Activated T-cell treated with anti-CD3 and anti-CD28 coated beads, Interleukin-2, amount 50 U/mL, for 4 hours (primary cell): ENCODE measurements around the gene GRIK2. TPM values are rescaled to one million over a fixed set of nuclear protein-coding genes. Genes with fewer than 3 reads are reported as not detected.

ENCODE experiments used
- ATAC-seq, 2 donors: fragments of 200-7000 bp; cut with Tn5 transposase; one replicate each; pipeline ENCODE4 v1.10.0; 2021
- DNase-seq: peaks from one replicate; pipeline ENCODE4 v3.0.0-alpha.2; 2020
- H3K27me3 Mint-ChIP-seq: one replicate; pipeline ENCODE4 v1.8.0; 2021; ENCODE audit warnings: low read depth, mixed read lengths
- H3K36me3 Mint-ChIP-seq: one replicate; pipeline ENCODE4 v1.8.0; 2022; ENCODE audit warnings: mixed read lengths; ENCODE audit not compliant: insufficient read depth
- H3K4me1 Mint-ChIP-seq: one replicate; pipeline ENCODE4 v1.8.0; 2021; ENCODE audit warnings: low read depth, mixed read lengths
- H3K4me3 Mint-ChIP-seq: one replicate; pipeline ENCODE4 v1.8.0; 2021; ENCODE audit warnings: mild to moderate bottlenecking, moderate library complexity, mixed read lengths
- H3K9me3 Mint-ChIP-seq: one replicate; pipeline ENCODE4 v1.8.0; 2021; ENCODE audit warnings: mixed read lengths
- total RNA-seq, 3 donors: library from RNA; stranded (reverse); gene quantifications; one replicate each; pipeline ENCODE4 v1.2.1, GENCODE V29; 2021

The GRIK2 gene
- total RNA-seq, 3 donors from 2014 or later = not detected

DNA sequence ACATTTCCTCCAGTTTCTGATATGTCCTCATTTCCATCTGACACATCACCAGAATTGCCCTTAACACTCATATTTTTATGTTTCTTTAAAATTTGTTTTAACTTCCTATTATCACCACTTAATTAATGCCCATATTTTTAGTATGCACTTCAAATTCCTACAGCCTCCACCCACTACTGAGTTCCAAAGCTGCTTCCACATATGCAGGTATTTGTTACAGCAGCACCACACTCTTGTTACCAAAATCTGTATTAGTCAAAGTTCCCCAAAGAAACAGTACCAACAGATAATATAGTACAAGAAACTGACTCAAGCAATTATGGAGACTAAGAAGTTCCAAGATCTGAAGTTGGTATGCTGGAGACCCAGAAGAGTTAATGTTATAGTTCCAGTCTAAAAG is 340.4 kb downstream of the GRIK2 start:
- Mint-ChIP-seq H3K36me3 (no peaks in the 10 kb centered on the region), H3K4me1 (no peaks in the 10 kb centered on the region), H3K9me3 (peaks cover 14% of the 10 kb centered on the region), H3K27me3 (no peaks in the 10 kb centered on the region), H3K4me3 (no peak overlapping the region)
- no peak for DNase-seq
- ATAC-seq = no peak

GRCh38 chr6:101738481-101738880 is 345.0 kb downstream of the GRIK2 start:
- no peak overlapping the region for H3K4me3 Mint-ChIP-seq

GRCh38 chr6:101740631-101741030 is 347.1 kb downstream of the GRIK2 start:
- DNase-seq = no peak
- Mint-ChIP-seq H3K27me3 (no peaks in the 10 kb centered on the region), H3K4me1 (no peaks in the 10 kb centered on the region), H3K4me3 (no peak overlapping the region), H3K36me3 (no peaks in the 10 kb centered on the region), H3K9me3 (peaks cover 11% of the 10 kb centered on the region)
- no peak for ATAC-seq

More at GRCh38 chr6:101738481-101738880, 345.0 kb downstream of the GRIK2 start:
- H3K9me3 Mint-ChIP-seq = peaks cover 11% of the 10 kb centered on the region
- no peak for DNase-seq
- no peaks in the 10 kb centered on the region for H3K27me3 Mint-ChIP-seq
- H3K36me3 Mint-ChIP-seq = no peaks in the 10 kb centered on the region
- no peak for ATAC-seq
- no peaks in the 10 kb centered on the region for H3K4me1 Mint-ChIP-seq

- DNase-seq = no peak
- no peaks in the 10 kb centered on the region for H3K36me3 Mint-ChIP-seq
- no peak for ATAC-seq
- H3K9me3 Mint-ChIP-seq = peaks cover 10% of the 10 kb centered on the region
- no peaks in the 10 kb centered on the region for H3K27me3 Mint-ChIP-seq
- no peak overlapping the region for H3K4me3 Mint-ChIP-seq
- no peaks in the 10 kb centered on the region for H3K4me1 Mint-ChIP-seq
Observed at GRCh38 chr6:101741474-101742171, 348.1 kb downstream of the GRIK2 start.

- DNase-seq (no peak), ATAC-seq (no peak)
- H3K4me1 Mint-ChIP-seq = no peaks in the 10 kb centered on the region
- no peaks in the 10 kb centered on the region for H3K9me3 Mint-ChIP-seq
- no peaks in the 10 kb centered on the region for H3K27me3 Mint-ChIP-seq
- no peak overlapping the region for H3K4me3 Mint-ChIP-seq
- no peaks in the 10 kb centered on the region for H3K36me3 Mint-ChIP-seq
Observed at GRCh38 chr6:101747160-101747559, 353.7 kb downstream of the GRIK2 start.

GRCh38 chr6:101747716-101748115 is 354.2 kb downstream of the GRIK2 start:
- no peak for DNase-seq
- ATAC-seq = no peak
- Mint-ChIP-seq H3K27me3 (no peaks in the 10 kb centered on the region), H3K36me3 (no peaks in the 10 kb centered on the region), H3K4me1 (no peaks in the 10 kb centered on the region), H3K9me3 (no peaks in the 10 kb centered on the region), H3K4me3 (no peak overlapping the region)

GRCh38 chr6:101755931-101756330 is 362.4 kb downstream of the GRIK2 start:
- no peak for ATAC-seq
- H3K36me3 Mint-ChIP-seq = no peaks in the 10 kb centered on the region
- H3K27me3 Mint-ChIP-seq = no peaks in the 10 kb centered on the region
- DNase-seq = no peak
- no peak overlapping the region for H3K4me3 Mint-ChIP-seq
- H3K4me1 Mint-ChIP-seq = no peaks in the 10 kb centered on the region
- H3K9me3 Mint-ChIP-seq = no peaks in the 10 kb centered on the region

GRCh38 chr6:101758368-101758767 is 364.9 kb downstream of the GRIK2 start:
- Mint-ChIP-seq H3K9me3 (no peaks in the 10 kb centered on the region), H3K4me1 (no peaks in the 10 kb centered on the region), H3K27me3 (no peaks in the 10 kb centered on the region), H3K4me3 (no peak overlapping the region), H3K36me3 (no peaks in the 10 kb centered on the region)
- no peak for DNase-seq
- no peak for ATAC-seq

DNA sequence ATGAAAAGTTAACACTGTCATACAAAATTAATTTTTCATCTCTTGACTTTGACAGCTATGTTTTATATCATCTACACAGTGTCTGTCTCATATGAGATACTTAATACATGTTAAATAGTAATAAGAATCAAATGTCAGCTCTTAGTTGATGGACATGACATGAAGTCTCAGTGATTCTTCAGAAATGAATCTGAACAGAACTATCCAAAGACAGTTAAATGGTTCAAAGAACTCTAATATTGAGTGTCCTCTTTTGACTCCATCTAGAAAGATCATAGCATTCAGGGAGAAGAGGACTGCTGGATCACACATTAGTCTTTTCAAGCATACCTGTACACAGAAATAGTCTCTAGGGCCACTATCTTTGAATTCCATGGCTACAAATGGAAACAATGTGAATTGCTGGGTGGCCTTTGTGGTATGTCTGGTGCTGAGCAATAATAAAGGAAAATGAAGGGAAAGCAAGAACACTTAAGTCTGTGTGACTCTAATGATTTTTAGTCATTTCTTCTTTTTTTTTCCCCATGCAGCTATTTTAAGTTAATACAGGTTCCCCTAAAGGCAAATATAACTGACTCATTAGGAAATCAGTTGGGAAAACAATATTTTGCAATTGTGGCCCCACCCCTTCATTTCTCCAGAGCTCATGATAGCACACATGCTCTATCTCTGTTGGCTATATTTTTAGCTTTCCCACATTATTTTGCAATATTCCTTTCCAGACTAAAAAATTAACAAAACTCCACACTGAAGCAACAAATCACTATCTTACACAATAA is 367.5 kb downstream of the GRIK2 start:
- ATAC-seq = no peak

DNA sequence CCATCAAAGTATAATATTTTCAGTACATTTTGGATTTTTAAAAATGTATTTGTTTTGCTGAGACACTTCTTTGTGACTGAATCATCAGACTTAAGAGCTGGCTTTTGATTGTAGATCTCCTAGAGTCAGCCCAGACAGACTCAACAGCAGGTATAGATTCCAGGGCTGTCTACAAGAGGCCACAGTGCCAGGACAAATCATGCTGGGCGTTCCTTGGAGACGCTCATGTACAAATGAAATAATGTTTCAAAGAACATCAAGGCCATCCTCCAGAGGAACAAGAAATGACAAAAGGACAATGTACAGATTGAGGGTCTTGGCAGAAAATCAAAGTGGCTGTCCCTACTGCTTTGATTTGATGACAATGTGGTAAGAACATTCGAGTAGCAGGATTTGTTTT is 369.3 kb downstream of the GRIK2 start:
- no peak for ATAC-seq
- Mint-ChIP-seq H3K4me3 (no peak overlapping the region), H3K9me3 (no peaks in the 10 kb centered on the region), H3K36me3 (no peaks in the 10 kb centered on the region), H3K27me3 (no peaks in the 10 kb centered on the region), H3K4me1 (no peaks in the 10 kb centered on the region)
- DNase-seq = no peak

More for the DNA sequence above, 367.5 kb downstream of the GRIK2 start:
- DNase-seq = no peak
- Mint-ChIP-seq H3K36me3 (no peaks in the 10 kb centered on the region), H3K27me3 (no peaks in the 10 kb centered on the region), H3K9me3 (no peaks in the 10 kb centered on the region), H3K4me3 (no peak overlapping the region), H3K4me1 (no peaks in the 10 kb centered on the region)

DNA sequence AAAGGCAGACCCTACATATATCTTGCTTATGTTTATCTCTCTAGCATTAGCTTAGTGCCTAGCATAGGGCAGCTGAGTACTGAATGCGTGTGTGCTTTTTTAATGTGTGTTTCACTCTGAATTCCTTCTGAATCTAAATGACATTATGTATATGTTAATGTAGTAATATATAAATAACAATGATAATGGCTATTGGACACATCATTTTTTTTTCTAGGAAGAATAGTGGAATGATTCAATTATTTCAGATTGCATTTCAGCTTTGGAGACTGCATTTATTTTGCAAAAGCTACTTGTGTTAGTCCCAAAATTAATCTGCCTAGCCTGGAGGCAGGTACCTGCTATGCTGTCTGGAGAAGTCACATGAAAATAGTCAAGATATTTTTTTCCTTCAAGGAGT is 371.8 kb downstream of the GRIK2 start:
- DNase-seq (no peak), ATAC-seq (no peak)
- no peaks in the 10 kb centered on the region for H3K4me1 Mint-ChIP-seq
- no peaks in the 10 kb centered on the region for H3K27me3 Mint-ChIP-seq
- no peaks in the 10 kb centered on the region for H3K36me3 Mint-ChIP-seq
- H3K4me3 Mint-ChIP-seq = no peak overlapping the region
- H3K9me3 Mint-ChIP-seq = no peaks in the 10 kb centered on the region

GRCh38 chr6:101770116-101770515 is 376.6 kb downstream of the GRIK2 start:
- ATAC-seq (no peak), DNase-seq (no peak)
- Mint-ChIP-seq H3K27me3 (no peaks in the 10 kb centered on the region), H3K9me3 (peaks cover 8% of the 10 kb centered on the region), H3K4me1 (no peaks in the 10 kb centered on the region), H3K36me3 (no peaks in the 10 kb centered on the region), H3K4me3 (no peak overlapping the region)

GRCh38 chr6:101776919-101777350 is 383.4 kb downstream of the GRIK2 start:
- DNase-seq = no peak
- Mint-ChIP-seq H3K9me3 (peaks cover 7% of the 10 kb centered on the region), H3K36me3 (no peaks in the 10 kb centered on the region), H3K27me3 (no peaks in the 10 kb centered on the region), H3K4me3 (no peak overlapping the region), H3K4me1 (no peaks in the 10 kb centered on the region)
- ATAC-seq = no peak

DNA sequence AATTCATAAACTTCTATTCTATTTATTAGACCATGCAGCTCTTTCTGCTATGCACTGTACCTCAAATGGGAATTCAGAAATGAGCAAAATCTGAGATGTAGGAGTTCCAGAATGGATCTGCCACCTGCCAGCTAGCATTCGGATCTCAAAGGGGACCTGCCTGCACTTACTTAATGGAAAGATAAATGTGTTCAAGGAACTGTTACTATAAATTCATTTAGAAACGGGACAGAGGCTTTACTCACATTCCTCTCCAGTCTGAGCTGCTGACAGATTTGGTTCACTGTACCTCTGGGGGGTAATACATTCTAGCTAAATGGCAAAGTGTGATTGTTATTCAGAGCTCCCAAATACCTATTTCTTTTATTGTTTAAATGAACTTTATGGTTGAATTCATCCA is 384.1 kb downstream of the GRIK2 start:
- DNase-seq = no peak
- H3K4me1 Mint-ChIP-seq = no peaks in the 10 kb centered on the region
- ATAC-seq = no peak
- no peak overlapping the region for H3K4me3 Mint-ChIP-seq
- H3K27me3 Mint-ChIP-seq = no peaks in the 10 kb centered on the region
- H3K9me3 Mint-ChIP-seq = peaks cover 6% of the 10 kb centered on the region
- no peaks in the 10 kb centered on the region for H3K36me3 Mint-ChIP-seq
